ENCODE data around the gene SEPSECS.

GRCh38 chr4:25180524-25181131 is 20.4 kb upstream of the SEPSECS start:
- TF ChIP-seq REPIN1 (tag by site-specific recombination; IDR thresholded peaks at IDR 0.05; ENCODE audit: low read depth) (no peak), ZNF133 (tag by site-specific recombination; IDR thresholded peaks at IDR 0.05) (no peak)
